ENCODE measurements around the gene SLC26A4. TPM values are rescaled to one million over a fixed set of nuclear protein-coding genes. Genes with fewer than 3 reads are reported as not detected.

Gene SLC26A4
- total RNA-seq, 1 experiment from 2014 or later, result 0.09 TPM

DNA sequence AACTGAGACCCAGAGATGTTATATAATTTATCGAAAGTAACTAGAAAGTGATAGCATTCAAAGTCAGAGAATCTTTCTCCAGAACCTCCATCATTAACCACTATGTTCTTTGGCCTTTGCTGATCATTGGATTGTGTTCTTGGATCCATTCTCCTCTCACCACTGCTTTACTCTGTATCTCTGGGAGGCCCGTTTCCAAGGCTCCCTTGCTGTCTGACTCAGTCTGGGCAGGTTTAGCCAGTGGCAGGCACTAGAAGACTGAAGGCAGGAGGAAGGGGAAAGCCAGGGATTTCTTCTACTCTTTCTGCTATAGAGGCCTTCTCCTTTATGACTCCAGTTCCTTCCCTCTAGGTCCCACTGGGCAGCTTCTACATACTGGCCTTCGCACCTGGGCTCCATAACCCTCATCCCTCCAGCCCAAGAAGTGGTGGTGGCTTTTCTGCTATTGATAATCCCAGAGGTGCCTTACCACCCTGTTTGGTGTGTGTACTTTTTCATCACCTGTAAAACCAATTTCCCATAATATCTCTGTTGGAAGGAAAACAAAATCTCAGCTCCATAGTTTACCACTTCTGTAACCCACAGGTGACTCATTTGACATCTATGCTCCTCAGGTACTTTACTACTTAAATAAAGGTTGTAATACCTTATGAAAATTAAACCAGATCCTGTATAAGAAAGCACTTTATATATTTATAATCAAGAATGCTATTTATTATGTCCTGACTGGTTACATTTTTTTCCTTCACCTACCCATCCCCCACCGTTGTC lies 44.5 kb upstream of the SLC26A4 start:
- intact Hi-C loops (cut with micrococcal nuclease; ENCODE audit: unreplicated experiment), result no loop called here
- CTCF ChIA-PET, result no interaction called here
- BruUV-seq (replicated peaks), result no TSS peak
- Mint-ChIP-seq H3K4me3 (ENCODE audit: low read depth, unreplicated experiment) (no peak overlapping the region), H3K9me3 (ENCODE audit: low read depth, unreplicated experiment) (no peaks in the 10 kb centered on the region), H3K27ac (ENCODE audit: unreplicated experiment) (no peak overlapping the region), H3K36me3 (ENCODE audit: insufficient read depth, unreplicated experiment) (no peaks in the 10 kb centered on the region), H3K27me3 (ENCODE audit: unreplicated experiment) (no peaks in the 10 kb centered on the region), H3K4me1 (ENCODE audit: low read depth, unreplicated experiment) (no peaks in the 10 kb centered on the region)
- TF ChIP-seq, protein P1, sequence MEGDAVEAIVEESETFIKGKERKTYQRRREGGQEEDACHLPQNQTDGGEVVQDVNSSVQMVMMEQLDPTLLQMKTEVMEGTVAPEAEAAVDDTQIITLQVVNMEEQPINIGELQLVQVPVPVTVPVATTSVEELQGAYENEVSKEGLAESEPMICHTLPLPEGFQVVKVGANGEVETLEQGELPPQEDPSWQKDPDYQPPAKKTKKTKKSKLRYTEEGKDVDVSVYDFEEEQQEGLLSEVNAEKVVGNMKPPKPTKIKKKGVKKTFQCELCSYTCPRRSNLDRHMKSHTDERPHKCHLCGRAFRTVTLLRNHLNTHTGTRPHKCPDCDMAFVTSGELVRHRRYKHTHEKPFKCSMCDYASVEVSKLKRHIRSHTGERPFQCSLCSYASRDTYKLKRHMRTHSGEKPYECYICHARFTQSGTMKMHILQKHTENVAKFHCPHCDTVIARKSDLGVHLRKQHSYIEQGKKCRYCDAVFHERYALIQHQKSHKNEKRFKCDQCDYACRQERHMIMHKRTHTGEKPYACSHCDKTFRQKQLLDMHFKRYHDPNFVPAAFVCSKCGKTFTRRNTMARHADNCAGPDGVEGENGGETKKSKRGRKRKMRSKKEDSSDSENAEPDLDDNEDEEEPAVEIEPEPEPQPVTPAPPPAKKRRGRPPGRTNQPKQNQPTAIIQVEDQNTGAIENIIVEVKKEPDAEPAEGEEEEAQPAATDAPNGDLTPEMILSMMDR (IDR thresholded peaks at IDR 0.05; ENCODE audit: unreplicated experiment), result no peak
- no peak for DNase-seq

DNA sequence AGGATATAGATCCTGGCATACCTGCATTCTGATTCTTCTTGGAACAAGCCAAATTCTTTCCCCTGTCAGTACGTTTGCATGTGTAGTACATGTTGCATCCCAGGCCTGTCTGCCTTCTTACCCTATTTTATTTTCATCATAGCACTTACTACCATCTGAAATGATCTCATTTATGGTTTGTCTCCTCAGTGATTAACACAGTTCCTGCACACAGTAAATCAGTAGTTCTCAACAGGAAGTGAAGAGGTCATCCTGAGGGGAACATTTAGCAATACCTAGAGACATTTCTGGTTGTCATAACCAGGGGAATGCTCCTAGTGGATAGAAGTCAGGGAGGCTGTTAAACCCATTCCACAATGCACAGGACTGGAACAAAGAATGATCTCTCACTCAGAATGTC lies 38.2 kb upstream of the SLC26A4 start:
- H3K4me1 Mint-ChIP-seq (ENCODE audit: low read depth, unreplicated experiment), result no peaks in the 10 kb centered on the region
- no peak overlapping the region for H3K27ac Mint-ChIP-seq (ENCODE audit: unreplicated experiment)
- no peak overlapping the region for H3K4me3 Mint-ChIP-seq (ENCODE audit: low read depth, unreplicated experiment)
- DNase-seq, result no peak
- intact Hi-C loops (cut with micrococcal nuclease; ENCODE audit: unreplicated experiment), result no loop called here
- TF ChIP-seq, protein P1 (IDR thresholded peaks at IDR 0.05; ENCODE audit: unreplicated experiment), result no peak
- CTCF ChIA-PET, result no interaction called here
- no peaks in the 10 kb centered on the region for H3K27me3 Mint-ChIP-seq (ENCODE audit: unreplicated experiment)
- H3K9me3 Mint-ChIP-seq (ENCODE audit: low read depth, unreplicated experiment), result no peaks in the 10 kb centered on the region
- H3K36me3 Mint-ChIP-seq (ENCODE audit: insufficient read depth, unreplicated experiment), result no peaks in the 10 kb centered on the region
- BruUV-seq (replicated peaks), result no TSS peak

DNA sequence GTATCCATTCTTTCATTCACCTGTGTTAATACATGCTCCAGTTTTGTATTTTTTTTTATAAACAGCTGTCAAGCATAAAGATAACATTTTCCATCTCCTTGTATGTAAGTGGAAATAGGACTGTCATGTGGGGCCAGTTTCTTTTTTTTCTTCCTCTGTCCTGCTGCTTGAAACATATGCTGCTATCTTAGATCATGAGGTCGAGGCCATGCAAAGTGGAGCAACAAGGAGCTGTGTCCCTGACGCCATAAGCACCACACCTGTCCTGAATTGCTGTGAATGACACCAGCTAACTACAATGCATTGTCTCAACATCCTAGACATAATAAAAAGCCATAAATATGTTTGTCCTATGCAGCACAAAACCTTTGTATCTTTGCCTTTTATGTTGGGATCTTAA lies 37.7 kb upstream of the SLC26A4 start:
- no peaks in the 10 kb centered on the region for H3K9me3 Mint-ChIP-seq (ENCODE audit: low read depth, unreplicated experiment)
- DNase-seq, result no peak
- no peak overlapping the region for H3K27ac Mint-ChIP-seq (ENCODE audit: unreplicated experiment)
- H3K4me3 Mint-ChIP-seq (ENCODE audit: low read depth, unreplicated experiment), result no peak overlapping the region
- H3K36me3 Mint-ChIP-seq (ENCODE audit: insufficient read depth, unreplicated experiment), result no peaks in the 10 kb centered on the region
- H3K27me3 Mint-ChIP-seq (ENCODE audit: unreplicated experiment), result no peaks in the 10 kb centered on the region
- TF ChIP-seq, protein P1 (IDR thresholded peaks at IDR 0.05; ENCODE audit: unreplicated experiment), result no peak
- no TSS peak for BruUV-seq (replicated peaks)
- H3K4me1 Mint-ChIP-seq (ENCODE audit: low read depth, unreplicated experiment), result no peaks in the 10 kb centered on the region
- CTCF ChIA-PET, result no interaction called here
- intact Hi-C loops (cut with micrococcal nuclease; ENCODE audit: unreplicated experiment), result no loop called here

DNA sequence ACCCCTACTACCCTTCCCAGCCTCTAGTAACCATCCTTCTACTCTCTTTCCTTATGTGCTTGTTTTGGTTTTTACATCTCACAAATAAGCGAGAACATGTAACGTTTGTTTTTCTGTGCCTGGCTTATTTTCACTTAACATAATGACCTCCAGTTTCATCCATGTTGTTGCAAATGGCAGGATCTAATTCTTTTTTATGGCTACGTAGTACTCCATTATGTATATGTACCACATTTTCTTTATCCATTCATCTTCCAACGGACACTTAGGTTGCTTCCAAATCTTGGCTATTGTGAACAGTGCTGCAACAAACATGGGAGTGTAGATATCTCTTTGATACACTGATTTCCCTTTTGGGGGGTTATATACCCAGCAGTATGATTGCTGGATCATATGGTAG lies 33.6 kb upstream of the SLC26A4 start:
- H3K9me3 Mint-ChIP-seq (ENCODE audit: low read depth, unreplicated experiment), result no peaks in the 10 kb centered on the region
- CTCF ChIA-PET, result no interaction called here
- intact Hi-C loops (cut with micrococcal nuclease; ENCODE audit: unreplicated experiment), result no loop called here
- DNase-seq, result no peak
- no peaks in the 10 kb centered on the region for H3K36me3 Mint-ChIP-seq (ENCODE audit: insufficient read depth, unreplicated experiment)
- no peaks in the 10 kb centered on the region for H3K27me3 Mint-ChIP-seq (ENCODE audit: unreplicated experiment)
- TF ChIP-seq, protein P1 (IDR thresholded peaks at IDR 0.05; ENCODE audit: unreplicated experiment), result no peak
- H3K27ac Mint-ChIP-seq (ENCODE audit: unreplicated experiment), result no peak overlapping the region
- BruUV-seq (replicated peaks), result no TSS peak
- no peak overlapping the region for H3K4me3 Mint-ChIP-seq (ENCODE audit: low read depth, unreplicated experiment)
- no peaks in the 10 kb centered on the region for H3K4me1 Mint-ChIP-seq (ENCODE audit: low read depth, unreplicated experiment)

Measured in Calu3 (cell line).